ENCODE measurements around the gene ARG2.
"Not testable (repeated sequence)": the region's sequence is repeated elsewhere in the genome, so short reads cannot be mapped to it uniquely, and the experiment has no call there.

ARG2 gene

DNA sequence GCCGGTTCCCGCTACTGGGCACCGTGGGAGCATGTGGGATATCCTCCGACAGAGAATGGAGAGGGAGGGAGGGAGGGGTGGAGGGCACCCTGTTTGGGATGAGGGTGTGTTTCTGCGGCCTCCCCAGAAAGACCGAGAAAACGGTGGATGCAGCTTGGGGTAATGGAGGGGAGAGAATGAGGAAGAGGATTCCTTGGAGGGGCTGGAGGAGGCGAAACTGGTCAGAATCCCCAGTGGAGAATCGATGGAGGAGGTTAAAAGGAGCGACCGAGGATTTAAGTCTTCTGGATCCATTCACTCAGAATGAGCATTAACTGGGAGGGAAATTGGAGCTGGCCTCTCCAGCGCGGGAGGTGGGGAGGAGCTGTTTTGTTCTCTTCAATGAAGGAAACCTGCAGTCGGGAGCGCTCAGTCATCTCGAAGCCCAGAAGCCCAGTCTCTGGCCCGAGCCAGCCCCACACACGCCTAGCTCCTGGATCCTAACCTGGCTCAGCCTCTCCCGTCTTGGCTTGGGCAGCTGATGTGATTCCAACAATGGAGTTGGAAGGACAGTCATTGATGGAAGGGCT is 581 bp downstream of the ARG2 start:
- H3K27ac ChIP-seq (ENCODE audit: low read depth, low read length): no peak overlapping the region
- no peaks in the 10 kb centered on the region for H3K9me3 ChIP-seq (ENCODE audit: low read length)
- peak overlapping the region; percentile 71 to 77 for H3K4me3 ChIP-seq (ENCODE audit: low read depth in 1 of 2, low read length in 2 of 2)
- peaks cover 23% of the 10 kb centered on the region for H3K4me1 ChIP-seq (ENCODE audit: insufficient read depth, low read length)
- H3K9ac ChIP-seq (ENCODE audit: low read length): no peak overlapping the region
- no peaks in the 10 kb centered on the region for H3K36me3 ChIP-seq (ENCODE audit: insufficient read depth, low read length)
- H3K27me3 ChIP-seq (ENCODE audit: control insufficient read depth in 1 of 2, insufficient read depth in 2 of 2, low read length in 2 of 2): no peaks in the 10 kb centered on the region

DNA sequence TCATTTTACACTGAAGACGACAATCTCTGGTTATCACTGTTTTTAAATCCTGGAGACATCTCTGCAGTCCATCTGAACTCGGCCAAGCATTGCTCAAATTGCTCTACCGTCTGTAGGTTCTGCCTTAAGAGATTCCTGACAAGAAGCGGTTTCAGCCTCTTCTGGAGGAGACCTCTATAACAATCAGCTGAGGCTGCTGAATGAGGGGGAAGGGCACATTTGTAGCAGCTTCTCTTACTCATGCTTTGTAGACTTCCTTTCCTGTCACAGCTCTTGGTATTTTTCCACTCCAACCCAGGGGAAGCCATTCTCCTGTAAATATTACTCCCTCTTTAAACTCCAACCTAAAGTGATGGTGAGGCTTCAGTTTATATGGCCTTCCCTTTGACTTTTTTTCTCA is 3.0 kb downstream of the ARG2 start:
- Histone ChIP-seq H3K27ac (ENCODE audit: low read depth, low read length) (no peak overlapping the region), H3K4me3 (ENCODE audit: low read depth in 1 of 2, low read length in 2 of 2) (no peak overlapping the region)

GRCh38 chr14:67623114-67623513 is 3.4 kb downstream of the ARG2 start:
- Histone ChIP-seq H3K27ac (ENCODE audit: low read depth, low read length) (no peak overlapping the region), H3K9me3 (ENCODE audit: low read length) (no peaks in the 10 kb centered on the region), H3K9ac (ENCODE audit: low read length) (no peak overlapping the region), H3K4me3 (ENCODE audit: low read depth in 1 of 2, low read length in 2 of 2) (no peak overlapping the region), H3K27me3 (ENCODE audit: control insufficient read depth in 1 of 2, insufficient read depth in 2 of 2, low read length in 2 of 2) (no peaks in the 10 kb centered on the region), H3K4me1 (ENCODE audit: insufficient read depth, low read length) (peaks cover 23% of the 10 kb centered on the region), H3K36me3 (ENCODE audit: insufficient read depth, low read length) (no peaks in the 10 kb centered on the region)

More for the DNA sequence above, 3.0 kb downstream of the ARG2 start:
- H3K9me3 ChIP-seq (ENCODE audit: low read length): no peaks in the 10 kb centered on the region
- no peaks in the 10 kb centered on the region for H3K36me3 ChIP-seq (ENCODE audit: insufficient read depth, low read length)
- peaks cover 23% of the 10 kb centered on the region for H3K4me1 ChIP-seq (ENCODE audit: insufficient read depth, low read length)
- no peak overlapping the region for H3K9ac ChIP-seq (ENCODE audit: low read length)
- H3K27me3 ChIP-seq (ENCODE audit: control insufficient read depth in 1 of 2, insufficient read depth in 2 of 2, low read length in 2 of 2): no peaks in the 10 kb centered on the region

DNA sequence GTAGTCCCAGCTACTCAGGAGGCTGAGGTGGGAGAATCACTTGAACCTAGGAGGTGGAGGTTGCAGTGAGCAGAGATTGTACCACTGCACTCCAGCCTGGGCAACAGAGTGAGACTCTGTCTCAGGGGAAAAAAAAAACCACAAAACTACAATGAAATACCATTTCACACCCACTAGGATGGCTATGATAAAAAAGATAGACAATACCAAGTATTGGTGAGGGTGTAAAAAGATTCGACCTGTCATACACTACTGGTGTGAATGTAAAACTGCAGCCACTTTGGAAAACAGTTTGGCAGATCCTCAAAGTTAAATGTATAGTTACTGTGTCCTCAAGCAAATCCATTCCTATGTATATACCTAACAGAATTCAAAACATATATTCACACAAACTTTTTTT is 6.4 kb downstream of the ARG2 start:
- H3K27ac ChIP-seq (ENCODE audit: low read depth, low read length); H3K9ac ChIP-seq (ENCODE audit: low read length); H3K27me3 ChIP-seq (ENCODE audit: control insufficient read depth in 1 of 2, insufficient read depth in 2 of 2, low read length in 2 of 2); H3K36me3 ChIP-seq (ENCODE audit: insufficient read depth, low read length); H3K9me3 ChIP-seq (ENCODE audit: low read length); H3K4me3 ChIP-seq (ENCODE audit: low read depth in 1 of 2, low read length in 2 of 2): not testable (repeated sequence)
- H3K4me1 ChIP-seq (ENCODE audit: insufficient read depth, low read length): peaks cover 14% of the 10 kb centered on the region

GRCh38 chr14:67627519-67627918 is 7.8 kb downstream of the ARG2 start:
- Histone ChIP-seq H3K4me3 (ENCODE audit: low read depth in 1 of 2, low read length in 2 of 2) (no peak overlapping the region), H3K4me1 (ENCODE audit: insufficient read depth, low read length) (peaks cover 9% of the 10 kb centered on the region), H3K27ac (ENCODE audit: low read depth, low read length) (no peak overlapping the region), H3K9me3 (ENCODE audit: low read length) (no peaks in the 10 kb centered on the region), H3K27me3 (ENCODE audit: control insufficient read depth in 1 of 2, insufficient read depth in 2 of 2, low read length in 2 of 2) (no peaks in the 10 kb centered on the region), H3K36me3 (ENCODE audit: insufficient read depth, low read length) (no peaks in the 10 kb centered on the region), H3K9ac (ENCODE audit: low read length) (no peak overlapping the region)

DNA sequence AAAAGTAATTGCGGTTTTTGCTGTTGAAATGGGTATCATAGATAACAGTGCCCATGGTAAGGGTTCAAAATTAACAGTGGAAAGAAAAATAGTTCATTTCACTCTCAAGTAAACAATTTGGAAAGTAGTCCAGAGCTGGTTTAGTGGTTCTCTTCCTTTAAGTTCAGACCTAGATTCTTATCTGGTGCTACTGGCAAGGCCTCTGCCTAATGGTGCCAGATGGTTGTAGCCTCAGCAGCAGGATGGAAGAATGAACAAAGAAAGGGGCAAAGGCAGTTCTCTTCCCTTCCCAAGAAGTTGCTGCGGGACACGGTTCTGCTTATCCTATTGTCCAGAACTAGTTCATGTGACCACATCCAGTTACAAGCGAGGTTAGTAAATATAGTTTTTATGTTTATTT is 10.5 kb downstream of the ARG2 start:
- Histone ChIP-seq H3K9me3 (ENCODE audit: low read length) (no peaks in the 10 kb centered on the region), H3K27ac (ENCODE audit: low read depth, low read length) (no peak overlapping the region), H3K4me3 (ENCODE audit: low read depth in 1 of 2, low read length in 2 of 2) (no peak overlapping the region), H3K4me1 (ENCODE audit: insufficient read depth, low read length) (no peaks in the 10 kb centered on the region), H3K36me3 (ENCODE audit: insufficient read depth, low read length) (no peaks in the 10 kb centered on the region), H3K9ac (ENCODE audit: low read length) (no peak overlapping the region), H3K27me3 (ENCODE audit: control insufficient read depth in 1 of 2, insufficient read depth in 2 of 2, low read length in 2 of 2) (no peaks in the 10 kb centered on the region)

- H3K9me3 ChIP-seq (ENCODE audit: low read length): no peaks in the 10 kb centered on the region
- H3K4me1 ChIP-seq (ENCODE audit: insufficient read depth, low read length): no peaks in the 10 kb centered on the region
- no peak overlapping the region for H3K9ac ChIP-seq (ENCODE audit: low read length)
- H3K27me3 ChIP-seq (ENCODE audit: control insufficient read depth in 1 of 2, insufficient read depth in 2 of 2, low read length in 2 of 2): no peaks in the 10 kb centered on the region
- no peak overlapping the region for H3K27ac ChIP-seq (ENCODE audit: low read depth, low read length)
- H3K4me3 ChIP-seq (ENCODE audit: low read depth in 1 of 2, low read length in 2 of 2): no peak overlapping the region
- no peaks in the 10 kb centered on the region for H3K36me3 ChIP-seq (ENCODE audit: insufficient read depth, low read length)
Observed at GRCh38 chr14:67630938-67631337, 11.2 kb downstream of the ARG2 start.

DNA sequence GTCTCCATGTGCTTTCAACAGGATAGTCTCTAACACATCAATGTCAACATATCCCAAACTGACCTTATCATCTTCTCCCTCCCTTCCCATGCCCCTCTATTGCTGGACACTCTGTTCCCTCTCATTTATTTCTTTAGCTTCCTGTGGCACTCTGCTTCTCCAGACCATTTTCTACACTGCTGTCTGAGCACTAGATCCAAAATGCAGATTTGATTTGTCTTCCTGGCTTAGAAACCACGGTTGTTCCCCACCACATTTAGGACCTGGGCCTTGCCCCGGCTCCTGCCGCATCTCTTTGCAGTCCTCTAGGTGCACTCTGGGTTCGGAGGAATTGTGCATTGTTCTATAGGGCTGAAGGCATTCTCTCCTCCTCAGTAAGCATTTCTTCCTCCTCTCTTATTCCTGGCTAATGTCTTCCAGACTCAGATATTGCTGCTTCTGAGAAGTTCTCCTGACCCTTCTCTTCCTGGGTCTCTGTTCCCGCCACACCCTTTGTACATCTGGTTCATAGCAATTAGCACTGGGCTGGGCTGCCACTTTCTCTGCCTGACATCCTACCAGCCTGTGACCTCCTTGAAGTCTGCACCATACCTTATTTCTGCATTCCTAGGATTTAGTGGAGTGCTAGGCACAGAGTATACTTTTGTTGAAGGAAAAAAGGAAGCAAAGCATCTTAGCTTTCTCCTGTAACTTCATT is 13.9 kb downstream of the ARG2 start:
- H3K9ac ChIP-seq (ENCODE audit: low read length): no peak overlapping the region
- no peaks in the 10 kb centered on the region for H3K9me3 ChIP-seq (ENCODE audit: low read length)
- no peaks in the 10 kb centered on the region for H3K27me3 ChIP-seq (ENCODE audit: control insufficient read depth in 1 of 2, insufficient read depth in 2 of 2, low read length in 2 of 2)
- no peaks in the 10 kb centered on the region for H3K36me3 ChIP-seq (ENCODE audit: insufficient read depth, low read length)
- H3K4me3 ChIP-seq (ENCODE audit: low read depth in 1 of 2, low read length in 2 of 2): no peak overlapping the region
- no peaks in the 10 kb centered on the region for H3K4me1 ChIP-seq (ENCODE audit: insufficient read depth, low read length)
- no peak overlapping the region for H3K27ac ChIP-seq (ENCODE audit: low read depth, low read length)

GRCh38 chr14:67636361-67636919 is 16.7 kb downstream of the ARG2 start:
- no peaks in the 10 kb centered on the region for H3K36me3 ChIP-seq (ENCODE audit: insufficient read depth, low read length)
- no peak overlapping the region for H3K27ac ChIP-seq (ENCODE audit: low read depth, low read length)
- H3K9ac ChIP-seq (ENCODE audit: low read length): no peak overlapping the region
- no peak overlapping the region for H3K4me3 ChIP-seq (ENCODE audit: low read depth in 1 of 2, low read length in 2 of 2)
- no peaks in the 10 kb centered on the region for H3K27me3 ChIP-seq (ENCODE audit: control insufficient read depth in 1 of 2, insufficient read depth in 2 of 2, low read length in 2 of 2)
- H3K4me1 ChIP-seq (ENCODE audit: insufficient read depth, low read length): no peaks in the 10 kb centered on the region
- H3K9me3 ChIP-seq (ENCODE audit: low read length): no peaks in the 10 kb centered on the region

- H3K27ac ChIP-seq (ENCODE audit: low read depth, low read length): no peak overlapping the region
- no peak overlapping the region for H3K4me3 ChIP-seq (ENCODE audit: low read depth in 1 of 2, low read length in 2 of 2)
- H3K4me1 ChIP-seq (ENCODE audit: insufficient read depth, low read length): no peaks in the 10 kb centered on the region
- H3K9me3 ChIP-seq (ENCODE audit: low read length): no peaks in the 10 kb centered on the region
- H3K9ac ChIP-seq (ENCODE audit: low read length): no peak overlapping the region
- no peaks in the 10 kb centered on the region for H3K36me3 ChIP-seq (ENCODE audit: insufficient read depth, low read length)
- no peaks in the 10 kb centered on the region for H3K27me3 ChIP-seq (ENCODE audit: control insufficient read depth in 1 of 2, insufficient read depth in 2 of 2, low read length in 2 of 2)
Observed at GRCh38 chr14:67638642-67639041, 18.9 kb downstream of the ARG2 start.

DNA sequence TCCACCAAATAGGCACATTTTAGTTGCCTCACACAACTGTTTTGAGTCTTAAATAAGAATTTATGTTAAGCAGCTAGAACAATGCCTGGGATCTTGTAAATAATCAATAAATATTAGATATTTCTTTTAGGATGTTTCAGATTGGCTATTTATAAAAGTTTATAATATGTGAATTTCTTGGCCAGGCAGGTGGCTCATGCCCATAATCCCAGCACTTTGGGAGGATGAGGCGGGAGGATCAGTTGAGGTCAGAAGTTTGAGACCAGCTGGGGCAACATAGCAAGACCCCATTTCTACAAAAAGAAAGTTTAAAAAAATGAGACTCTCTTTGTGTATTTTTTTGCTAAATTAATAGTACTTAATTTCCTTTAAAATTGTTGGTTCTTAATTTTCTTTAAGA is 21.8 kb downstream of the ARG2 start:
- Histone ChIP-seq H3K36me3 (ENCODE audit: insufficient read depth, low read length) (no peaks in the 10 kb centered on the region), H3K27me3 (ENCODE audit: control insufficient read depth in 1 of 2, insufficient read depth in 2 of 2, low read length in 2 of 2) (no peaks in the 10 kb centered on the region), H3K9ac (ENCODE audit: low read length) (no peak overlapping the region), H3K4me1 (ENCODE audit: insufficient read depth, low read length) (peaks cover 4% of the 10 kb centered on the region), H3K27ac (ENCODE audit: low read depth, low read length) (no peak overlapping the region), H3K9me3 (ENCODE audit: low read length) (no peaks in the 10 kb centered on the region), H3K4me3 (ENCODE audit: low read depth in 1 of 2, low read length in 2 of 2) (no peak overlapping the region)

All from muscle layer of colon (tissue), 2 donors.